ENCODE results near the gene PARD3. TPM values are rescaled to one million over a fixed set of nuclear protein-coding genes. Genes with fewer than 3 reads are reported as not detected.
"Not testable (repeated sequence)": the region's sequence is repeated elsewhere in the genome, so short reads cannot be mapped to it uniquely, and the experiment has no call there.

PARD3 gene
- total RNA-seq, 1 donor: 42.1 TPM

GRCh38 chr10:34358729-34359434, 456.2 kb downstream of the PARD3 start:
- TF ChIP-seq CTCF (IDR thresholded peaks at IDR 0.05; ENCODE audit: insufficient read depth, low read length): no peak
- no peak for DNase-seq (ENCODE audit: low read depth)
- no peak overlapping the region for H3K4me3 ChIP-seq (ENCODE audit: low read depth, low read length)

DNA sequence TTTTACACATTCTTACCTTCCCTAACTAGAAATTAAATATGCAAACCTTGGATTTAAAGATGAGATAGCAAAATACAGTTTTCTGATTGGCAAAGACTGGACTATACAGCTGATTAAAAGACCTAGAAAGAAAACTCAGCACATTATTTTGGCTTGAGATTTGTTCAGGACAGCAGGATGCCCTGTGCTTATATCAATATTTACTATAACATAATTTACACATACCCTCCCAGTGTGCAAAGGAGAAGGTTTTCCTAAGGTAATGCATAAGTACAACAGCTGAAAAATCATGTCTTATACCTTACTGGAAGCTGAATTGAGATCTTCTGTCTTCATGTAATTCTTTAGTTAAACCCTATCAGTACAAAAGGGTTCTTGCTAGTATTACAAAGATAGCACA, 458.6 kb downstream of the PARD3 start:
- DNase-seq (ENCODE audit: low read depth): no peak
- H3K4me3 ChIP-seq (ENCODE audit: low read depth, low read length): no peak overlapping the region
- no peak for TF ChIP-seq CTCF (IDR thresholded peaks at IDR 0.05; ENCODE audit: insufficient read depth, low read length)

DNA sequence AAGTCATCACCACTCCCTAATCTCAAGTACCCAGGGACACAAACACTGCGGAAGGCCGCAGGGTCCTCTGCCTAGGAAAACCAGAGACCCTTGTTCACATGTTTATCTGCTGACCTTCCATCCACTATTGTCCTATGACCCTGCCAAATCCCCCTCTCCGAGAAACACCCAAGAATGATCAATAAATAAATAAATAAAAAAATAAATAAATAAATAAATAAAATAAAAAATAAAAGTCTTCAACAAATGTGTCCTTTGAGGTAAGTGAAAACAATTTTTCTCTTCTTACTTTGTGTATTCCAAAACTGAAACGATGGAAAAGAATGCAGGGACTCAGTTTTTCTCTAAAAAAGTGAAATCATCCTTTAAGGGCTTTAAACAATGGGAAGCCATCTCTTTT, 461.6 kb downstream of the PARD3 start:
- H3K4me3 ChIP-seq (ENCODE audit: low read depth, low read length); DNase-seq (ENCODE audit: low read depth): not testable (repeated sequence)

- not testable (repeated sequence) for DNase-seq (ENCODE audit: low read depth); H3K4me3 ChIP-seq (ENCODE audit: low read depth, low read length)
Observed at GRCh38 chr10:34352599-34353204, 462.4 kb downstream of the PARD3 start.

GRCh38 chr10:34351161-34351560, 463.9 kb downstream of the PARD3 start:
- TF ChIP-seq CTCF (IDR thresholded peaks at IDR 0.05; ENCODE audit: insufficient read depth, low read length): no peak
- no peak overlapping the region for H3K4me3 ChIP-seq (ENCODE audit: low read depth, low read length)
- no peak for DNase-seq (ENCODE audit: low read depth)

- no peak overlapping the region for H3K4me3 ChIP-seq (ENCODE audit: low read depth, low read length)
- DNase-seq (ENCODE audit: low read depth): no peak
- TF ChIP-seq CTCF (IDR thresholded peaks at IDR 0.05; ENCODE audit: insufficient read depth, low read length): no peak
Observed at GRCh38 chr10:34348917-34349485, 466.1 kb downstream of the PARD3 start.

DNA sequence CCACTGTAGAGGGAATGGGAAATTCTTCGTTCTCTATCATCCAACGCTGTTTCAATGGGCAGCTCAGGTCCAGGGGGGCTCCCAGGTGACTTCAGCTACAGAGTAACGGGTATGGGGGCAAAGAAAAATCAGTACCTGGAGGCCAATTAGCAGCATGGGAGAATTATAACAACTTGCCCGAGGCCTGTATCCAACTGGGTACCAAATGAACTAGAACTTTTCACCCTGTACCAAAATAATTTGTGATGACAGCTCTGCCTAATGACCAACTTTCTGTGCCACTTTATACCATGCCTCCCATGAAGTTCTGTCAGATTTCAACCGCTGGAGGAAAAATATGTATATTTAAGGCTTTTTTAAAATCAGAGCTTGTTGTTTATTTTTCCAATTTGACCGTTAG, 467.1 kb downstream of the PARD3 start:
- H3K4me3 ChIP-seq (ENCODE audit: low read depth, low read length): no peak overlapping the region
- DNase-seq (ENCODE audit: low read depth): no peak
- TF ChIP-seq CTCF (IDR thresholded peaks at IDR 0.05; ENCODE audit: insufficient read depth, low read length): no peak

DNA sequence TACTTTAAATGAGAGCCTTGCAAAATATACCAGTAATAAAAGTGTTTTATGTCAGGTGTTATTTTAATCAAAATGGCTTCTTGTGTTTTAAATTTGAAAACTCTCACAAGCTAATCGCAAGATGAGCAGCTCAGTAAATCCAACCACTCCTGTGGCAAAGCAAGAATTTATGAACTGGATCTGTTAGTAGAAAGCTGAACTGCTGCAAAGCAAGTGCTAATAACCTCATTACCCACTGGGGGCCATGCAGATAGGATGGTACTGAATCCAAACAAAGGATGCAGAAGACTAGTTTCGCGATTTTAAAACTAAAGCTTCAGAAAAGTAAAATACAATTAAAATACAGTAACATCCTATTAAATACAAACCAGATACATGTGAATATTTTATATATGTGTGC, 468.0 kb downstream of the PARD3 start:
- DNase-seq (ENCODE audit: low read depth): no peak
- TF ChIP-seq CTCF (IDR thresholded peaks at IDR 0.05; ENCODE audit: insufficient read depth, low read length): no peak
- H3K4me3 ChIP-seq (ENCODE audit: low read depth, low read length): no peak overlapping the region
